NOMO-1 (cell line): ENCODE results near the gene AFF1.

ENCODE experiments used
- DNase-seq, 2 experiments: peaks; one replicate each; lab custom pipeline; 2025; ENCODE audit not compliant: unreplicated experiment in 2 of 2; lab: John Stamatoyannopoulos, UW

AFF1 gene

GRCh38 chr4:86919561-86920223 lies 15.1 kb upstream of the AFF1 start:
- DNase-seq = no peak

GRCh38 chr4:86921608-86922252 lies 13.1 kb upstream of the AFF1 start:
- DNase-seq = peak; percentile 45 to 58

- DNase-seq = no peak
Measured at GRCh38 chr4:86924811-86925210, 10.0 kb upstream of the AFF1 start.

GRCh38 chr4:86926435-86927086 lies 8.2 kb upstream of the AFF1 start:
- no peak for DNase-seq

- DNase-seq = peak in 1 of 2 experiments; percentile 42
Measured at GRCh38 chr4:86927843-86928395, 6.9 kb upstream of the AFF1 start.

- peak in 1 of 2 experiments; percentile 53 for DNase-seq
Measured at GRCh38 chr4:86928400-86929255, 6.2 kb upstream of the AFF1 start.

- peak in 1 of 2 experiments; percentile 53 for DNase-seq
Measured at GRCh38 chr4:86934147-86934770, 552 bp upstream of the AFF1 start.

GRCh38 chr4:86935566-86935852 lies 698 bp downstream of the AFF1 start:
- no peak for DNase-seq

GRCh38 chr4:86935853-86936733 lies 1.3 kb downstream of the AFF1 start:
- peak; percentile 84 to 91 for DNase-seq

GRCh38 chr4:86938771-86939520 lies 4.1 kb downstream of the AFF1 start:
- DNase-seq = peak in 1 of 2 experiments; percentile 36

GRCh38 chr4:86939729-86940575 lies 5.1 kb downstream of the AFF1 start:
- DNase-seq = no peak

- DNase-seq = no peak
Measured at GRCh38 chr4:86940920-86941460, 6.2 kb downstream of the AFF1 start.

- DNase-seq = peak in 1 of 2 experiments; percentile 17
Measured at GRCh38 chr4:86942185-86942666, 7.4 kb downstream of the AFF1 start.

GRCh38 chr4:86944964-86945781 lies 10.4 kb downstream of the AFF1 start:
- DNase-seq = peak in 1 of 2 experiments; percentile 18

- no peak for DNase-seq
Measured at GRCh38 chr4:86946868-86947500, 12.2 kb downstream of the AFF1 start.

- no peak for DNase-seq
Measured at GRCh38 chr4:86947501-86948120, 12.8 kb downstream of the AFF1 start.
